Measurements from ENCODE around the gene MYRIP.

MYRIP gene

DNA sequence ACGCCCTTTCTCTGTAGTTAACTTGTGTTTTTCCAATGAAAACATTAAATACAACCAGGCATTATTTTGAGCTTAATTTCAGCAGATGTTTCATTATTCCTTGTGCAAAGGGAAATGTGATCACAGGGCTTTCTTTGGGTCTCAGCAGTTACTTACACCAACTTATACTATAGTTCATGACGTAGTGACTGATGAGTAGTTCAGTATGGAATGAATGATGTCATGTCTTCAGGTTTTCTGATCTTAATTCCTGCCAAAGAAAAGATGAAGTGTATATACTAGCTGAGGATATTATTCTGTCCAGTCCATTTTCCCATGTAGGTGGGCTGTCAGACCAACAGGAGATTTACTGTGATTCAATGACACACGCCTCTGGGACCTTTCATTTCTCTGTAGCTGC lies 61.3 kb downstream of the MYRIP start:
- H3K4me3 ChIP-seq (ENCODE audit: low read depth, low read length): no peak overlapping the region
- TF ChIP-seq CTCF (IDR thresholded peaks at IDR 0.05; ENCODE audit: borderline replicate concordance, insufficient read depth, low read depth, low read length): no peak

DNA sequence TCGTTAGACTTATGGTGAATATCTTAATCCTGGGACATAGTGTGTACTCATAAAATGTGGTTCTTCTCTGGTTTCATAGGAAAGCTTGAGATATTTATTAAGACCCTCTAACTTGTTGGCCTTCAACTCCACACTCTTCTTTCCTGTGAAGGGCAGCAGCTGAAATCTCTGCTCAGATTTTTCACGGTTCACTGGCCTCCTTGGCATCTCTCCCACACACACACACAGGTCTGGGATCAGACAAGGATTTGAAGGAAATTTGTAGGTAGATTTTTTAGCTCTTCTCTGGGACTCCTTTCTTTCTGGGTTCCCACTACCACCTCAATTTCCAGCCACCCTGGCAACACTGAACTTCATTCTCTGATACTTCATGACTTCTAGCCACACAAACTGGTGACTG lies 70.2 kb downstream of the MYRIP start:
- no peak overlapping the region for H3K4me3 ChIP-seq (ENCODE audit: low read depth, low read length)
- no peak for TF ChIP-seq CTCF (IDR thresholded peaks at IDR 0.05; ENCODE audit: borderline replicate concordance, insufficient read depth, low read depth, low read length)

GRCh38 chr3:39882111-39882510 lies 72.7 kb downstream of the MYRIP start:
- H3K4me3 ChIP-seq (ENCODE audit: low read depth, low read length): no peak overlapping the region
- no peak for TF ChIP-seq CTCF (IDR thresholded peaks at IDR 0.05; ENCODE audit: borderline replicate concordance, insufficient read depth, low read depth, low read length)

DNA sequence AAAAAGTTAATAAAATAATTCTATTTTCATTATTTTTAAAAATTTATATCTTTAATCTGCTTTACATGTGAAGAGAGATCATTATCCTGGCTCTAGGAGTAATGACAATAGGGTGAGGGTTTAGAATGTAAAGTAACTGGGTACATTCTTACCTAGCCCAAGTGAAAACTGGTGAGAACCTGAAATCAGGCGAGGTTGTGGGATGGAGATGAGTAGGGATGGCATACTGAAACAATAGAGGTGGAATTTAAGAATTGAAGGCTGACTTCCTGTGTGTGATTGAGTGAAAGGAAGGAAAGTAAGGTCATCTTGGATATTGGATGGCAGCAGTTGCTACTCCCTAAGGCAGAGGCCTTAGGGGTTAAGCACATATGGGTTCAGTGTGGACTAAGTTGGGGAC lies 82.7 kb downstream of the MYRIP start:
- H3K4me3 ChIP-seq (ENCODE audit: low read depth, low read length): no peak overlapping the region
- TF ChIP-seq CTCF (IDR thresholded peaks at IDR 0.05; ENCODE audit: borderline replicate concordance, insufficient read depth, low read depth, low read length): no peak

DNA sequence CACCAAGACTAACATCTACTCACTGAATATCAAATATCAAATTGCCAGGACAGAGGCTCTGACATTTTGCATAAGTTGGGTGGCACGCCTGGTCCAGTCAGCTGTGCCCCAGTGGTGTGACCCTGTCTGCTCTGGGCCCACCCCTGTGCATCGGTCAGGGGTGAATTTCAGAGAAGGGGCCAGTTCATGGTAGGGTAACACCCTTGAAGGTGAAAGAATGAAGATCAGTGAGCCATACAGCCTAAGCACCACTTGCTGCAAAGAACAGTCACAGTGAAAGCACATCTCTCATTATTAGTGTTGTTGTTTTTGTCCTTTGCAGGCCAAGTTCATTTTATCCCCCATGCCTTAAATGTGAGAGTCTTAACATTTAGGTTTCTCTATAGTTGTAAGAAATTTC lies 86.8 kb downstream of the MYRIP start:
- H3K4me3 ChIP-seq (ENCODE audit: low read depth, low read length): no peak overlapping the region
- TF ChIP-seq CTCF (IDR thresholded peaks at IDR 0.05; ENCODE audit: borderline replicate concordance, insufficient read depth, low read depth, low read length): no peak

DNA sequence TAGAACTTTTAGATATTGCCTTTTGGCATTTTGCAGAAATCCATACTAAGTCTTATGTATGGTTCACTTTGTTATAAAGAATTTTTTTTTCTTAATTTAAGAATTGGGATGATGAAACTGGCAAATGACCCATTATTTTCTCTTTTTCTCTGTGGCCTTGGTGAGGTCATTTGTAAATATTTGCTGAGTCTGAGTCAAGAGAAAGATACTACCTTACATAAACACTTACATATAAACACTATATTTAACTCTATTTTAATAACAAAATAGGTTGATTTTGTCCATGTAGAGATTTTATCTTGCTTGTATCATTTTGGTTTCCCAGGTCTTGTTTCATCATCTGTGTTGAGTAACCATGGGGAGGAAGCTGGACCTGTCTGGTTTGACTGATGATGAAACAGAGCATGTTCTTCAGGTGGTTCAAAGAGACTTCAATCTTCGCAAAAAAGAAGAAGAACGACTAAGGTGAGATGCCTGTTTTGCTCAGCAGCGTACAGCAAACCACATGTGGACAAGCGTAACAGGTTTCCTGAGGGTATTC lies 91.1 kb downstream of the MYRIP start:
- no peak for TF ChIP-seq CTCF (IDR thresholded peaks at IDR 0.05; ENCODE audit: borderline replicate concordance, insufficient read depth, low read depth, low read length)
- no peak overlapping the region for H3K4me3 ChIP-seq (ENCODE audit: low read depth, low read length)

DNA sequence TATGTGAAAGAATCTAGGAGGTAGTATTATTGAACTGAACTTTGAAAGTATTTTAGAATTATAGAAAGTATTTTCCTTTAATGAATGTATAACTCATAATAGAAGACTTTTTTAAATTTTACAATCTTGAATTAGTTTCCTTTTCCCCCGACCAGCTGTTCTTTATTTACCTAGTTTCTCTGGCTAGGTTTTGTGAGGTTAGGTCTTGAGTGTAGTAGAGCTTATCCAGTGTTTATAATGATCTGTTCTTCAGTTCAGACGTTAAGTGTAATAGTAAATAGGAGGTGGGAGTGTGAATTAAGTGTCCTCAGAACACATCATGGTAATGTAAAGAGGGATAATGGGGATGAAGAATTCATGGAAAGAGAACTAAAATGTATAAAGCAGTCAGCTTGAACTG lies 93.8 kb downstream of the MYRIP start:
- no peak overlapping the region for H3K4me3 ChIP-seq (ENCODE audit: low read depth, low read length)
- no peak for TF ChIP-seq CTCF (IDR thresholded peaks at IDR 0.05; ENCODE audit: borderline replicate concordance, insufficient read depth, low read depth, low read length)
